ENCODE results near the gene AGAP1. TPM values are rescaled to one million over a fixed set of nuclear protein-coding genes. Genes with fewer than 3 reads are reported as not detected.

AGAP1 gene
- total RNA-seq, 1 donor from 2014 or later: 20.4 TPM

DNA sequence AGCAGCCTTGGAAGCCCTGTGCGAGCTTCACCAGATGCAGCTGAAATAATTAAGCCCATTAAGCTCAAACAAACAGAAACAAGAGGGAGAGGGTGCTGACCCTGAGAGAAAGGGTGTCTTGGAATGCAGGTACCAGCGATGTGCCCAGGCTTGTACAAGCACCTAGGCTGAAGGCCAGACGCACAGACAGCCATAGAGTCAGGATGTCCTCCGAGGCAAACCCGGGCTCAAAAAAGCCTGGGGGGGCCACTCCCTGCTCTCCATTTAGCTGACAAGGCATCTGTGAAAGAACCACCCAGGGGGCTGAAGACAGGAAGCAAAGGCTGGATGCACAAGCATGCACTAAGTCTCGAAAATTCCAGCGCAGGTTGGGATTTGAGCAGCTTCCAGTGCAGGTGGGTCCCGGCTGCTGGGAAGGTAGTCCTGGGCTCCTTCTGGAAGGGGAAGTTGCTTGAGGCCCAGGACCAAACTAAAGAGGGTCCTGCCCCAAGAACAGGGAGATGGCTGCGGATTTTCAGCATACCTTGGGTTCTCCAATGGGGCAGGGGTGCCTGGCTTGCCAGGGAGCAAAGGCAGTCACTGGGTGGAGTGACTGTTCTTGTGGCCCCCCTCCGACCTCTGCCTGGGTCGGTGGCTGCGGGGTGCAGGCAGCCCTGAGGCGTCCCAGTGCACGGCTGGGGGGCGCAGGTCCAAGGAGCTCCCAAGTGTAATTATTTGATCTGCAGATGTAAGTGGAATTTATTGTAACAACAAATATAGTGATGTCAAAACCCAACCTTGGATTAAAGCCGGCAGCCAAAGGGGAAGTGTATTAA is 668.4 kb downstream of the AGAP1 start:
- H3K4me1 Mint-ChIP-seq: peaks cover 54% of the 10 kb centered on the region
- peak; percentile 44 for DNase-seq (ENCODE audit: low spot score)

DNA sequence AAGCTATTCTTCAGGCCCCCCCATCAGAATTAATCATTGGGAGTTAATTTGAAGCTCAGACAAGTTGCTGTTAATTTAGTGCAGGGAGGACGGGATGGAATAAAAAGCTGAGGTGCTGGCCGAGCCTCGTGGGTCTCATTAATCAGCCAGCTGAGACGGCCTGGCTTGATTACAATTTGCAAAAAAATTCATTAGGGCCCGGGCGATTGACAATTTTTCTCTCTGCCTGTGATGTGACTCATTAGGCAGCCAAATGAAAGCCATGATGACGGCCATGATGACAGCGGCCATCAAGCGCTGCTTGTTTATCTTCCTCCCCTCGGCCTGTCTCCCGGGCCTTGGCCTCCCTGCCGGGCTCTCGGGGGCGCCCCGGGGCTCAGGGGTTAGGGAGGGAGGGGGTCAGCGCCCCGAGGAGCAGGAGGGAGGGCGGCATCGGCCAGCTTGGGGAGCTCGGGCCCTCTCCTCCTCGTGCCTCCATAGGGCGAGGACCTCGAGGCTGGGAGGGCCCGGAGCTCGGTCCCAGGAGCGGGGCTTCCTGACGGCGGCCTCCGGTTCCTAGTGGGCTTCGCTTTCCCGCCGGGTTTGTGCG is 669.1 kb downstream of the AGAP1 start:
- no peaks in the 10 kb centered on the region for H3K36me3 ChIP-seq
- no peaks in the 10 kb centered on the region for H3K79me2 ChIP-seq (ENCODE audit: low read depth)
- no peaks in the 10 kb centered on the region for H3K9me3 ChIP-seq (ENCODE audit: low read depth)
- peak overlapping the region; percentile 43 for H3K4me3 ChIP-seq
- Mint-ChIP-seq H3K4me3 (no peak overlapping the region), H3K4me1 (peaks cover 52% of the 10 kb centered on the region), H3K27ac (no peak overlapping the region), H3K36me3 (peaks cover 2% of the 10 kb centered on the region), H3K9me3 (no peaks in the 10 kb centered on the region), H3K27me3 (ENCODE audit: insufficient read depth, low read depth) (peaks cover 53% of the 10 kb centered on the region)
- no peak for TF ChIP-seq EZH2phosphoT487 (IDR thresholded peaks at IDR 0.05)
- TF ChIP-seq EZH2 (IDR thresholded peaks at IDR 0.05): no peak
- TF ChIP-seq, protein P1, sequence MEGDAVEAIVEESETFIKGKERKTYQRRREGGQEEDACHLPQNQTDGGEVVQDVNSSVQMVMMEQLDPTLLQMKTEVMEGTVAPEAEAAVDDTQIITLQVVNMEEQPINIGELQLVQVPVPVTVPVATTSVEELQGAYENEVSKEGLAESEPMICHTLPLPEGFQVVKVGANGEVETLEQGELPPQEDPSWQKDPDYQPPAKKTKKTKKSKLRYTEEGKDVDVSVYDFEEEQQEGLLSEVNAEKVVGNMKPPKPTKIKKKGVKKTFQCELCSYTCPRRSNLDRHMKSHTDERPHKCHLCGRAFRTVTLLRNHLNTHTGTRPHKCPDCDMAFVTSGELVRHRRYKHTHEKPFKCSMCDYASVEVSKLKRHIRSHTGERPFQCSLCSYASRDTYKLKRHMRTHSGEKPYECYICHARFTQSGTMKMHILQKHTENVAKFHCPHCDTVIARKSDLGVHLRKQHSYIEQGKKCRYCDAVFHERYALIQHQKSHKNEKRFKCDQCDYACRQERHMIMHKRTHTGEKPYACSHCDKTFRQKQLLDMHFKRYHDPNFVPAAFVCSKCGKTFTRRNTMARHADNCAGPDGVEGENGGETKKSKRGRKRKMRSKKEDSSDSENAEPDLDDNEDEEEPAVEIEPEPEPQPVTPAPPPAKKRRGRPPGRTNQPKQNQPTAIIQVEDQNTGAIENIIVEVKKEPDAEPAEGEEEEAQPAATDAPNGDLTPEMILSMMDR (IDR thresholded peaks at IDR 0.05): no peak
- H3K4me1 ChIP-seq: peaks cover 50% of the 10 kb centered on the region
- peak; percentile 56 for DNase-seq (ENCODE audit: low spot score)
- H3K27ac ChIP-seq: no peak overlapping the region
- peaks cover 55% of the 10 kb centered on the region for H3F3A ChIP-seq (ENCODE audit: low read depth)
- H3K9ac ChIP-seq: no peak overlapping the region
- peaks cover 100% of the 10 kb centered on the region for H3K27me3 ChIP-seq
- peaks cover 91% of the 10 kb centered on the region for H4K20me1 ChIP-seq (ENCODE audit: low read depth)
- H3K4me2 ChIP-seq: peak overlapping the region; percentile 75
- no peak overlapping the region for H2AFZ ChIP-seq (replicated peaks)

More for the DNA sequence above, 668.4 kb downstream of the AGAP1 start:
- Histone ChIP-seq H3K9me3 (ENCODE audit: low read depth) (no peaks in the 10 kb centered on the region), H2AFZ (replicated peaks) (no peak overlapping the region), H3F3A (ENCODE audit: low read depth) (peaks cover 48% of the 10 kb centered on the region), H3K4me2 (no peak overlapping the region), H3K27me3 (peaks cover 100% of the 10 kb centered on the region), H3K36me3 (no peaks in the 10 kb centered on the region), H3K9ac (no peak overlapping the region), H3K27ac (no peak overlapping the region), H4K20me1 (ENCODE audit: low read depth) (peaks cover 99% of the 10 kb centered on the region), H3K4me1 (peaks cover 48% of the 10 kb centered on the region), H3K4me3 (no peak overlapping the region), H3K79me2 (ENCODE audit: low read depth) (no peaks in the 10 kb centered on the region)
- H3K9me3 Mint-ChIP-seq: no peaks in the 10 kb centered on the region
- TF ChIP-seq EZH2phosphoT487 (IDR thresholded peaks at IDR 0.05) (no peak), EZH2 (IDR thresholded peaks at IDR 0.05) (no peak)
- TF ChIP-seq, protein P1 (IDR thresholded peaks at IDR 0.05): no peak
- H3K36me3 Mint-ChIP-seq: peaks cover 2% of the 10 kb centered on the region
- H3K4me3 Mint-ChIP-seq: peak overlapping the region; percentile 44
- peaks cover 60% of the 10 kb centered on the region for H3K27me3 Mint-ChIP-seq (ENCODE audit: insufficient read depth, low read depth)
- H3K27ac Mint-ChIP-seq: no peak overlapping the region

DNA sequence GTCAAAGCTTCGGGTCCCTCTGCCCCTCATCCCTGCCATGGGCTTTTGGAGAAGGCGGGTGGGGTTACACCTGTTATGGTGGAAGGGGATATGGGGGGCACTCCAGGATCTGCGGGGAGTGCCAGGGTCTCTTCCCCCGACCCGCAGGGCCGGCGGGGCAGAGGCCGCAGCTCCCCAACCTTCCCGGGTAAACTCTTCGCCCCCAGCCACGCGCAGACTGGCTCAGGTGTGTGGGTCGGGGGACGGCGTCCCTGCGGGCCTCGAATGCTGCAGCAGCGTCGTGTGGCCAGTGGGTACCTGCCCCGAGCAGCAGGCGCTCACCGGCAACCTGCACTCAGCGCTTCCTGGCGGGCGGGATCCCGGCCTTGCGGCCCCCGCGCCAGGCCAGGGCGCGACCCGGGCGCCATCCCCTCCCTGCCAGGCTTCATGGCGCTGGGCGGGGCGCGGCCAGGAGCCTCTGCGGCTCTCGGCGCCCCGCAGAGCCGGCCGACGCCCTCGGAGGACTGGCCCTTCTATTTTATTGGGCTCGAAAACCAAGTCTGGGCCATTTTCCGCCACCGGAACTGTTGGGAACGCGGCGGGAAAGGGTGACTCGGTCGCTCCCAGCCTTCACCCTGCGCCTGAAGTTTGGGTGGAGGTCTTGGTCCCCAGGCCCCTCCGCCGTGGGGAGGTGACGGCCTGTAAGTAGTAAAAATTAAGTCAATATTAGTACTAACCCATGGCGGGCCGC is 669.8 kb downstream of the AGAP1 start:
- H3K4me1 Mint-ChIP-seq: peaks cover 49% of the 10 kb centered on the region
- DNase-seq (ENCODE audit: low spot score): peak; percentile 62
- peaks cover 100% of the 10 kb centered on the region for H3K27me3 ChIP-seq
- TF ChIP-seq, protein P1 (IDR thresholded peaks at IDR 0.05): no peak
- TF ChIP-seq EZH2phosphoT487 (IDR thresholded peaks at IDR 0.05): peak; percentile 97
- TF ChIP-seq EZH2 (IDR thresholded peaks at IDR 0.05): peak; percentile 97
- H3K27me3 Mint-ChIP-seq (ENCODE audit: insufficient read depth, low read depth): peaks cover 47% of the 10 kb centered on the region
- no peak overlapping the region for H3K27ac Mint-ChIP-seq
- no peaks in the 10 kb centered on the region for H3K36me3 ChIP-seq
- H3K79me2 ChIP-seq (ENCODE audit: low read depth): no peaks in the 10 kb centered on the region
- H3K27ac ChIP-seq: no peak overlapping the region
- H3K4me3 ChIP-seq: peak overlapping the region; percentile 43
- peaks cover 88% of the 10 kb centered on the region for H4K20me1 ChIP-seq (ENCODE audit: low read depth)
- H3K36me3 Mint-ChIP-seq: peaks cover 2% of the 10 kb centered on the region
- peak overlapping the region; percentile 75 for H3K4me2 ChIP-seq
- peaks cover 57% of the 10 kb centered on the region for H3F3A ChIP-seq (ENCODE audit: low read depth)
- H3K9ac ChIP-seq: no peak overlapping the region
- no peak overlapping the region for H2AFZ ChIP-seq (replicated peaks)
- H3K4me1 ChIP-seq: peaks cover 52% of the 10 kb centered on the region
- H3K4me3 Mint-ChIP-seq: no peak overlapping the region
- H3K9me3 Mint-ChIP-seq: no peaks in the 10 kb centered on the region
- no peaks in the 10 kb centered on the region for H3K9me3 ChIP-seq (ENCODE audit: low read depth)

Measured in neural progenitor cell (in vitro differentiated cells).